Measurements from ENCODE around the gene WBP11. TPM values are rescaled to one million over a fixed set of nuclear protein-coding genes. Genes with fewer than 3 reads are reported as not detected.

The WBP11 gene
- total and polyA plus RNA-seq, 5 donors from 2014 or later = 50.7 to 119 (median 58.2) TPM

DNA sequence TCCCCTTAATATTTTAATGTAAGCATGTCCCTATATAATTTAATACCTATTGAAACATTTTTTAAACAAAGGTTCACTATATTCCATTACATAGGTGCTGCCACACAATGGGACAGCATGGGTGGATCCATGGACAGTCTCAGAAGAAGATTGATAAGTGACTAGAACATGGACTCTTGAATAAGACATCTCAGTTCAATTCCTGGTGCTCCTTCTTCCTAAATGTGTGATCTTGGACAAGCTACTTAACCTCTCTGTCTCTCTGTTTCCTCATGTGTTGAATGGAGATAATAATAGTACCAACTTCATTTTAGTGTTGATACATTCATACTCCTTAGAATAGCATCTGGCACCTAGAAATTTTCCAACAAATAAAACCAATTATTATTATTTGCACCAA is 41.1 kb upstream of the WBP11 start:
- Mint-ChIP-seq H3K27me3 (peaks cover 6% of the 10 kb centered on the region), H3K9me3 (no peaks in the 10 kb centered on the region), H3K27ac (no peak overlapping the region), H3K36me3 (no peaks in the 10 kb centered on the region), H3K4me3 (no peak overlapping the region), H3K4me1 (peaks cover 0 to 7% (median 3%) of the 10 kb centered on the region in 4 donors)
- Histone ChIP-seq H3K4me1 (ENCODE audit: control insufficient read depth, insufficient read depth, low read length, poor library complexity, severe bottlenecking) (no peaks in the 10 kb centered on the region), H3K4me3 (ENCODE audit: low read depth, low read length) (no peak overlapping the region), H3K27ac (ENCODE audit: insufficient read depth, low read length, poor library complexity, severe bottlenecking) (no peak overlapping the region), H3K9me3 (ENCODE audit: control insufficient read depth in 2 of 2, low read length in 2 of 2) (no peaks in the 10 kb centered on the region), H3K27me3 (ENCODE audit: control insufficient read depth, insufficient read depth, low read length) (no peaks in the 10 kb centered on the region), H3K36me3 (ENCODE audit: control insufficient read depth, insufficient read depth, low read length) (no peaks in the 10 kb centered on the region)
- DNase-seq (no peak), ATAC-seq (ENCODE audit: low read depth in 2 of 2) (no peak)

DNA sequence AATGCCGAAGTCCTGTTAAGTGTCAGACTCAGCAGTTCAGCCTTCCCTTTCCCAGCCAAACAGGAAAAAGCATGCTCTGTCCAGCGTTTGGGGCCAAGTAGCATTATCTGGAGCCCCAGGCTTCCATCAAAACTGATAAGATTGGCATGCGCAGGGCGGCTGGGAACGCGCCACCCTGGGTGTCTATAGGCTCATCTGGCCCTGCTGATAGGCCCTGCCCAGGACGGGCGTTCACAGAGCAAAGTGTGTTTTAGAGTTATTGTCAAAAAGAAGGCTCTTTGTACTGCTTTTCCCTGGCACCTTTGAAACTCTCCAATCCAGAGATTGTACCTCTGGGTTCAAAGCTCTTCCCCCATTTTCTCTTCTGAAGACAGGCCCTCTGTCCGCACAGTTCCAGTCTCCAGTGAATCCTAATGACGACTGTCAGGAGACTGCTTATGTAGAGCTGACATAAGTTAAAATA is 40.2 kb upstream of the WBP11 start, which contains the start of gene ART4:
ART4 (minus strand) TSS at position 102 of the 463 bp plus-strand sequence. CDS start 413 bp downstream, outside the sequence.
- peaks cover 0 to 7% (median 3%) of the 10 kb centered on the region in 4 donors for H3K4me1 Mint-ChIP-seq
- H3K36me3 Mint-ChIP-seq = no peaks in the 10 kb centered on the region
- Histone ChIP-seq H3K4me1 (ENCODE audit: control insufficient read depth, insufficient read depth, low read length, poor library complexity, severe bottlenecking) (no peaks in the 10 kb centered on the region), H3K36me3 (ENCODE audit: control insufficient read depth, insufficient read depth, low read length) (no peaks in the 10 kb centered on the region), H3K27me3 (ENCODE audit: control insufficient read depth, insufficient read depth, low read length) (peaks cover 2% of the 10 kb centered on the region), H3K4me3 (ENCODE audit: low read depth, low read length) (no peak within 1 kb of the TSS), H3K9me3 (ENCODE audit: control insufficient read depth in 2 of 2, low read length in 2 of 2) (no peaks in the 10 kb centered on the region), H3K27ac (ENCODE audit: insufficient read depth, low read length, poor library complexity, severe bottlenecking) (no peak within 1 kb of the TSS)
- peak within 1 kb of the TSS in 2 of 3 donors; percentile 7 to 22 for H3K27ac Mint-ChIP-seq
- ATAC-seq (ENCODE audit: low read depth in 2 of 2) (no peak), DNase-seq (no peak)
- peaks cover 13% of the 10 kb centered on the region for H3K27me3 Mint-ChIP-seq
- H3K9me3 Mint-ChIP-seq = no peaks in the 10 kb centered on the region
- H3K4me3 Mint-ChIP-seq = no peak within 1 kb of the TSS

DNA sequence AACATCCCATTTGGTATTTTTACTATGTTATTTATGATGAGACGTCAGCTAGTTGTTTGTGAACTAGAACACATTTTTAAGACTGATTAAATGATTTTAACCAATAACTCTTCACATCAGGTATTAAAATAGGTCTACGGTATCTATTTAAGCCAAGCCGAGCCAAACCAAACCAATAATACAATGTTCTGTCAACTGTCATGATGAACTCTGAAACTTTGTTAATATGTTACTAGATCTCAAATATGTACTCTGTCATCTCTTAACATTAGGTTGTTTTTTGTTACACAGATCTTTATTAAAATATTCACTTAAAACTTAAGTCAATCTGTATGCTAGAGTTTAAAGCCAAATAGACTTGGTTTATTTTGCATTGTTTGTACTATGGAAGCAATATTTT is 39.0 kb upstream of the WBP11 start:
- DNase-seq = no peak
- no peaks in the 10 kb centered on the region for H3K9me3 ChIP-seq (ENCODE audit: control insufficient read depth in 2 of 2, low read length in 2 of 2)
- Mint-ChIP-seq H3K27me3 (peaks cover 23% of the 10 kb centered on the region), H3K27ac (peak overlapping the region in 1 of 3 donors; percentile 7), H3K9me3 (peaks cover 0 to 2% (median 0%) of the 10 kb centered on the region in 7 donors), H3K4me3 (no peak overlapping the region), H3K36me3 (no peaks in the 10 kb centered on the region), H3K4me1 (peaks cover 0 to 7% (median 3%) of the 10 kb centered on the region in 4 donors)
- no peaks in the 10 kb centered on the region for H3K4me1 ChIP-seq (ENCODE audit: control insufficient read depth, insufficient read depth, low read length, poor library complexity, severe bottlenecking)
- H3K36me3 ChIP-seq (ENCODE audit: control insufficient read depth, insufficient read depth, low read length) = no peaks in the 10 kb centered on the region
- no peak for ATAC-seq (ENCODE audit: low read depth in 2 of 2)
- peaks cover 3% of the 10 kb centered on the region for H3K27me3 ChIP-seq (ENCODE audit: control insufficient read depth, insufficient read depth, low read length)
- no peak overlapping the region for H3K4me3 ChIP-seq (ENCODE audit: low read depth, low read length)
- H3K27ac ChIP-seq (ENCODE audit: insufficient read depth, low read length, poor library complexity, severe bottlenecking) = no peak overlapping the region

DNA sequence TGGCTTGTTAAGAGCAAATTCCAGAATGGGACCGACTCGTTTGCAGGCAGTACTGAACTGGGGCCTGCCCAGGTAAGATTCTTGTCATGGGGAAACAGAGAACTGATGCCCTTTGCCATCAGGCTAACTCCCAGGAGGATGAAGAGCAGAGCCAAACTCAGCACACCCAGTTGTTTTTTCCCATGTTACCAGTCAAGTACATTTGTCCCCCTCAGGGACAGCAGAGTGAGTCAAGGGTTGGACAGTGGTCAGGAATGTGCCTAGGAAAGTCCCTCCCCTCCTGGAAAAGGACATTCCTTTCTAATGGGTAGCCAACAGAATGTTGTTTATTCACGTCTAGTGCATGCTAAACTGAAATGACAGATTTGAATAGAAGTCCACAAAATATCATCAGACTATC is 38.5 kb upstream of the WBP11 start:
- H3K4me1 Mint-ChIP-seq = peaks cover 0 to 7% (median 3%) of the 10 kb centered on the region in 4 donors
- no peaks in the 10 kb centered on the region for H3K36me3 Mint-ChIP-seq
- no peak overlapping the region for H3K27ac ChIP-seq (ENCODE audit: insufficient read depth, low read length, poor library complexity, severe bottlenecking)
- no peak overlapping the region for H3K27ac Mint-ChIP-seq
- peaks cover 23% of the 10 kb centered on the region for H3K27me3 Mint-ChIP-seq
- DNase-seq (no peak), ATAC-seq (ENCODE audit: low read depth in 2 of 2) (no peak)
- peaks cover 3% of the 10 kb centered on the region for H3K27me3 ChIP-seq (ENCODE audit: control insufficient read depth, insufficient read depth, low read length)
- no peaks in the 10 kb centered on the region for H3K4me1 ChIP-seq (ENCODE audit: control insufficient read depth, insufficient read depth, low read length, poor library complexity, severe bottlenecking)
- H3K9me3 Mint-ChIP-seq = peaks cover 0 to 2% (median 0%) of the 10 kb centered on the region in 7 donors
- H3K9me3 ChIP-seq (ENCODE audit: control insufficient read depth in 2 of 2, low read length in 2 of 2) = no peaks in the 10 kb centered on the region
- H3K4me3 Mint-ChIP-seq = no peak overlapping the region
- no peaks in the 10 kb centered on the region for H3K36me3 ChIP-seq (ENCODE audit: control insufficient read depth, insufficient read depth, low read length)
- no peak overlapping the region for H3K4me3 ChIP-seq (ENCODE audit: low read depth, low read length)

DNA sequence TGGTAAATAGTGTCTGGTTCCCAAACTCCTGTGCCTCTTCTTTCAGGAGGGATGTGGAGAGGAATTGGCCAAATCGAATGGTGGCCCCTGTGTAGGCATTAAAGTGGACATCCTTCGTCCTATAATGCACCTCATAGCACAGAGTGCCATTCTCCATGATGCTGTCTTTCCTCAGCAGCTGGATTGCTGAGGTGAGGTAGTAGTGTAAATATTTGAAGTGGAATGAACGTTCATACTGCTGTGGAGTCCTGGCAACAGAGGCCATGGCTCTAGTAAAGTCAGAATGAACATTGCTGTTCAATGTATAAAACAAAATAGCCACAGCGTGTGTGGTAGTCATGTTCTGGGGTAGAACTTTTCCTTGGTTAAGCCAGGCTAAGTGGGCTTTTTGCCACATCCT is 37.3 kb upstream of the WBP11 start:
- H3K4me3 Mint-ChIP-seq = no peak overlapping the region
- peaks cover 32% of the 10 kb centered on the region for H3K27me3 Mint-ChIP-seq

DNA sequence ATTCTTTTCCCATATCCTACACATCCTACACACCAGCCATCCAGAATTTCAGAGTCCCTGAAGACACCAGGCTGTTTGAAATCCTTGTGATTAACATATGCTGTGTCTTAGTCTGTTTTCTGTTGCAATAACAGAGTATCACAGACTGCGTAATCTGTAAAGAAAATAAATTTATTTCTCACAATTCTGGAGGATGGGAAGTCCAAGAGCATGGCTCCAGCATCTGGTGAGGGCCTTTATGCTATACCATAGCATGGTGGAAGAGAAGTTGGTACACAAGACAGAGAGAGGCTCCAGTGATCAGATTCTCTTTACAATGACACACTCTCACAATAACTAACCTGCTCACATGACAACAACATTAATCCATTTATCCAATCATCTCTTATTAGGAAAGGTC is 36.0 kb upstream of the WBP11 start:
- no peaks in the 10 kb centered on the region for H3K4me1 Mint-ChIP-seq
- H3K36me3 ChIP-seq (ENCODE audit: control insufficient read depth, insufficient read depth, low read length) = no peaks in the 10 kb centered on the region
- H3K27ac Mint-ChIP-seq = no peak overlapping the region
- H3K9me3 Mint-ChIP-seq = peaks cover 0 to 2% (median 0%) of the 10 kb centered on the region in 7 donors
- ATAC-seq (ENCODE audit: low read depth in 2 of 2) = no peak
- H3K27ac ChIP-seq (ENCODE audit: insufficient read depth, low read length, poor library complexity, severe bottlenecking) = no peak overlapping the region
- H3K4me3 ChIP-seq (ENCODE audit: low read depth, low read length) = no peak overlapping the region
- no peaks in the 10 kb centered on the region for H3K9me3 ChIP-seq (ENCODE audit: control insufficient read depth in 2 of 2, low read length in 2 of 2)
- H3K27me3 ChIP-seq (ENCODE audit: control insufficient read depth, insufficient read depth, low read length) = peaks cover 9% of the 10 kb centered on the region
- no peak for DNase-seq
- no peaks in the 10 kb centered on the region for H3K4me1 ChIP-seq (ENCODE audit: control insufficient read depth, insufficient read depth, low read length, poor library complexity, severe bottlenecking)
- H3K27me3 Mint-ChIP-seq = peaks cover 36% of the 10 kb centered on the region
- H3K4me3 Mint-ChIP-seq = no peak overlapping the region
- H3K36me3 Mint-ChIP-seq = no peaks in the 10 kb centered on the region

More for the DNA sequence above, 37.3 kb upstream of the WBP11 start:
- Histone ChIP-seq H3K36me3 (ENCODE audit: control insufficient read depth, insufficient read depth, low read length) (no peaks in the 10 kb centered on the region), H3K27ac (ENCODE audit: insufficient read depth, low read length, poor library complexity, severe bottlenecking) (no peak overlapping the region), H3K4me3 (ENCODE audit: low read depth, low read length) (no peak overlapping the region), H3K4me1 (ENCODE audit: control insufficient read depth, insufficient read depth, low read length, poor library complexity, severe bottlenecking) (no peaks in the 10 kb centered on the region), H3K27me3 (ENCODE audit: control insufficient read depth, insufficient read depth, low read length) (peaks cover 3% of the 10 kb centered on the region), H3K9me3 (ENCODE audit: control insufficient read depth in 2 of 2, low read length in 2 of 2) (no peaks in the 10 kb centered on the region)
- no peaks in the 10 kb centered on the region for H3K36me3 Mint-ChIP-seq
- H3K4me1 Mint-ChIP-seq = peaks cover 0 to 6% (median 2%) of the 10 kb centered on the region in 4 donors
- no peak overlapping the region for H3K27ac Mint-ChIP-seq
- peaks cover 0 to 2% (median 0%) of the 10 kb centered on the region in 7 donors for H3K9me3 Mint-ChIP-seq
- ATAC-seq (ENCODE audit: low read depth in 2 of 2) = no peak
- no peak for DNase-seq

DNA sequence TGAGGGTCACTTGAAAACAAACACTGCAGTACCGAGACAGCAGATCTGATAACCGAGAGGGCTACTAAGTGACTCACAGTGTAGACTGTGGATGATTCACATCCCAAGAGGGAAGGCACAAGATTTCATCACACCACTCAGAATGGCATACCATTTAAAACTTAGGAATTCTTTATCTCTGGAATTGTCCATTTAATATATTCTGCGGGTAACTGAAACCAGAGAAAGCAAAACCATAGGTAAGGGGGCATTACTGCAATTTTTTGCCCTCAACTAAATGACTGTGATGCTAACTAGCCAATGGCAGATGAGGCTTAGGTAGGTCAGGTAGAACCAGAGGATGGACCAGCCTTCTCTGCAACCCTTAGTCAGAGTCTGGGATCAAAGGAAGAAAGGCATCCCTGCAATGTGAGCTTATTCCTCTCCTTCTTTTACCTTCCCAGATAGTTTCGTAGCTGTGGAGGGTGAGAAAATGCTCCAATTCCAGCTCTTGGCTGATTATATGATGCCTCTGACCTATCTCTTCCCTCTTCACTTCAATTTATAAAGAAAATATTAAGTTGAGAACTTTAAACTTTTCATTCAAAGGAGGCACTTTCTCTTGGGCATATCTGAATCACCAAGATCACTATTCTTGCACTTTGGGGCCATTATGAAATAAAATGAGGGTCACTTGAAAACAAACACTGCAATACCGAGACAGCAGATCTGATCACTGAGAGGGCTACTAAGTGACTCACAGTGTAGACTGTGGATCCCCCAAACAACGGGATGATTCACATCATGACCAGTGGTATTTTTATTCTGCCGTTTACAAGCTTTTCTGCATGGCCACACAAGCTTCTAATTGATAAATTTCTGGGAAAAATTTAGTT is 33.3 kb upstream of the WBP11 start:
- H3K4me1 ChIP-seq (ENCODE audit: control insufficient read depth, insufficient read depth, low read length, poor library complexity, severe bottlenecking) = no peaks in the 10 kb centered on the region
- H3K36me3 ChIP-seq (ENCODE audit: control insufficient read depth, insufficient read depth, low read length) = no peaks in the 10 kb centered on the region
- H3K27me3 Mint-ChIP-seq = peaks cover 48% of the 10 kb centered on the region
- H3K4me1 Mint-ChIP-seq = no peaks in the 10 kb centered on the region
- no peak overlapping the region for H3K4me3 ChIP-seq (ENCODE audit: low read depth, low read length)
- DNase-seq (no peak), ATAC-seq (ENCODE audit: low read depth in 2 of 2) (no peak)
- H3K36me3 Mint-ChIP-seq = peaks cover 4% of the 10 kb centered on the region
- no peak overlapping the region for H3K27ac Mint-ChIP-seq
- no peak overlapping the region for H3K4me3 Mint-ChIP-seq
- H3K9me3 Mint-ChIP-seq = peaks cover 0 to 4% (median 0%) of the 10 kb centered on the region in 7 donors
- H3K27me3 ChIP-seq (ENCODE audit: control insufficient read depth, insufficient read depth, low read length) = peaks cover 15% of the 10 kb centered on the region
- no peaks in the 10 kb centered on the region for H3K9me3 ChIP-seq (ENCODE audit: control insufficient read depth in 2 of 2, low read length in 2 of 2)
- H3K27ac ChIP-seq (ENCODE audit: insufficient read depth, low read length, poor library complexity, severe bottlenecking) = no peak overlapping the region
